GM21737 (cell line): Measurements from ENCODE around the gene PARPBP.
"Not testable (repeated sequence)": the region's sequence is repeated elsewhere in the genome, so short reads cannot be mapped to it uniquely, and the experiment has no call there.

Experiments used
- ATAC-seq: cut with Tn5 transposase; IDR thresholded peaks from one replicate; pipeline ENCODE4 v1.9.1; 2021; ENCODE audit warnings: mild to moderate bottlenecking, moderate library complexity; ENCODE audit not compliant: unreplicated experiment

Gene PARPBP

GRCh38 chr12:102144221-102144620, 24.2 kb downstream of the PARPBP start:
- ATAC-seq: no peak

- not testable (repeated sequence) for ATAC-seq
Observed at GRCh38 chr12:102147062-102147587, 27.1 kb downstream of the PARPBP start.

GRCh38 chr12:102155206-102155605, 35.2 kb downstream of the PARPBP start:
- not testable (repeated sequence) for ATAC-seq

GRCh38 chr12:102163383-102163782, 43.4 kb downstream of the PARPBP start:
- no peak for ATAC-seq

- ATAC-seq: no peak
Observed at GRCh38 chr12:102167821-102168604, 48.0 kb downstream of the PARPBP start.

GRCh38 chr12:102169922-102170621, 50.1 kb downstream of the PARPBP start:
- ATAC-seq: no peak

GRCh38 chr12:102171951-102172350, 52.0 kb downstream of the PARPBP start:
- ATAC-seq: no peak

- no peak for ATAC-seq
Observed at GRCh38 chr12:102172436-102172835, 52.5 kb downstream of the PARPBP start.

GRCh38 chr12:102174117-102174516, 54.1 kb downstream of the PARPBP start:
- no peak for ATAC-seq

- ATAC-seq: no peak
Observed at GRCh38 chr12:102174761-102175160, 54.8 kb downstream of the PARPBP start.

GRCh38 chr12:102182635-102183034, 62.7 kb downstream of the PARPBP start:
- ATAC-seq: no peak

- no peak for ATAC-seq
Observed at GRCh38 chr12:102195826-102196225, 75.8 kb downstream of the PARPBP start.

GRCh38 chr12:102197789-102198188, 77.8 kb downstream of the PARPBP start, which contains the start of gene PMCH:
TSS of gene PMCH (minus strand) at chr12:102197833. CDS start at chr12:102197770, 63 bp downstream.
- ATAC-seq: peak; percentile 72

GRCh38 chr12:102201436-102202061, 81.6 kb downstream of the PARPBP start:
- no peak for ATAC-seq

GRCh38 chr12:102202556-102202955, 82.6 kb downstream of the PARPBP start:
- ATAC-seq: no peak

- no peak for ATAC-seq
Observed at GRCh38 chr12:102204025-102204424, 84.0 kb downstream of the PARPBP start.

- no peak for ATAC-seq
Observed at GRCh38 chr12:102215992-102216691, 96.2 kb downstream of the PARPBP start.

GRCh38 chr12:102220736-102221135, 100.8 kb downstream of the PARPBP start:
- no peak for ATAC-seq

GRCh38 chr12:102227954-102228353, 108.0 kb downstream of the PARPBP start:
- no peak for ATAC-seq

GRCh38 chr12:102232036-102232435, 112.1 kb downstream of the PARPBP start:
- ATAC-seq: no peak

- no peak for ATAC-seq
Observed at GRCh38 chr12:102232446-102232845, 112.5 kb downstream of the PARPBP start.
